Esophagus (tissue), 2 donors: ENCODE measurements around the gene CDH8. TPM values are rescaled to one million over a fixed set of nuclear protein-coding genes. Genes with fewer than 3 reads are reported as not detected.
"Not testable (repeated sequence)": the region's sequence is repeated elsewhere in the genome, so short reads cannot be mapped to it uniquely, and the experiment has no call there.

Source experiments
- H3K27ac ChIP-seq, 2 donors: one replicate each; pipeline ENCODE4 v1.5.1; 2013; ENCODE audit warnings: low read depth in 2 of 2, mild to moderate bottlenecking in 2 of 2, inconsistent platforms in 1 of 2, low read length in 1 of 2, moderate library complexity in 1 of 2
- H3K27me3 ChIP-seq, 2 donors: one replicate each; pipeline ENCODE4 v1.6.1; 2013; ENCODE audit warnings: low read length in 2 of 2, control low read depth in 1 of 2, mild to moderate bottlenecking in 1 of 2; ENCODE audit not compliant: insufficient read depth in 2 of 2, control insufficient read depth in 1 of 2
- H3K36me3 ChIP-seq, 2 donors: one replicate each; pipeline ENCODE4 v1.6.1; 2013; ENCODE audit warnings: low read length in 1 of 2; ENCODE audit not compliant: control insufficient read depth in 2 of 2, insufficient read depth in 2 of 2
- H3K4me1 ChIP-seq, 2 donors: one replicate each; pipeline ENCODE4 v1.6.1; 2013; ENCODE audit warnings: low read length in 1 of 2; ENCODE audit not compliant: control insufficient read depth in 2 of 2, insufficient read depth in 2 of 2
- H3K4me3 ChIP-seq, 2 donors: one replicate each; pipeline ENCODE4 v1.5.1; 2013; ENCODE audit warnings: low read length in 2 of 2, mild to moderate bottlenecking in 2 of 2, low read depth in 1 of 2, moderate library complexity in 1 of 2
- H3K9me3 ChIP-seq, 2 donors: one replicate each; pipeline ENCODE4 v1.6.1; 2013; ENCODE audit warnings: mild to moderate bottlenecking in 2 of 2, low read depth in 1 of 2, low read length in 1 of 2, moderate library complexity in 1 of 2; ENCODE audit not compliant: control insufficient read depth in 2 of 2, insufficient read depth in 1 of 2
- WGBS, 2 donors: extraction: QIAGEN DNeasy Blood & Tissue Kit; methylation state at CpG; one replicate each; pipeline ENCODE4 v1.1.7; 2013; 5-methylcytosine and 5-hydroxymethylcytosine counted together
- polyA plus RNA-seq, 2 donors: library from polyadenylated mRNA; stranded (reverse); fragments of 200-250 nt; gene quantifications; one replicate each; pipeline ENCODE4 v1.2.3, GENCODE V29; 2013
- donor health status: healthy with polysubstance abuse.
- donor health status: Bipolar disorder and iron deficiency.

CDH8 gene
- polyA plus RNA-seq, 2 donors, result 0.14 to 0.15 TPM

- 75 to 79% methylated on average over 3 of the region's 3 CpGs for WGBS, 2 donors
- H3K27me3 ChIP-seq, result no peaks in the 10 kb centered on the region
- H3K9me3 ChIP-seq, result peaks cover 0 to 3% of the 10 kb centered on the region in 2 donors
- H3K27ac ChIP-seq, result no peak overlapping the region
- no peaks in the 10 kb centered on the region for H3K36me3 ChIP-seq
- H3K4me3 ChIP-seq, result no peak overlapping the region
- no peaks in the 10 kb centered on the region for H3K4me1 ChIP-seq
Observed at GRCh38 chr16:61921373-61921772, 114.9 kb downstream of the CDH8 start.

GRCh38 chr16:61917865-61918826 is 118.1 kb downstream of the CDH8 start:
- not testable (repeated sequence) for H3K36me3 ChIP-seq, H3K4me3 ChIP-seq
- WGBS, 2 donors, result 70 to 74% methylated on average over 27 to 35 of the region's 37 CpGs

GRCh38 chr16:61915569-61915968 is 120.7 kb downstream of the CDH8 start:
- 92 to 94% methylated on average over 3 of the region's 3 CpGs for WGBS, 2 donors
- Histone ChIP-seq H3K9me3 (peaks cover 0 to 3% of the 10 kb centered on the region in 2 donors), H3K4me3 (no peak overlapping the region), H3K36me3 (no peaks in the 10 kb centered on the region), H3K4me1 (no peaks in the 10 kb centered on the region), H3K27ac (no peak overlapping the region), H3K27me3 (no peaks in the 10 kb centered on the region)

More at GRCh38 chr16:61917865-61918826, 118.1 kb downstream of the CDH8 start:
- not testable (repeated sequence) for H3K27ac ChIP-seq, H3K9me3 ChIP-seq, H3K27me3 ChIP-seq, H3K4me1 ChIP-seq

- WGBS, 2 donors, result 66 to 75% methylated on average over 3 of the region's 3 CpGs
- Histone ChIP-seq H3K27ac (no peak overlapping the region), H3K4me1 (no peaks in the 10 kb centered on the region), H3K36me3 (no peaks in the 10 kb centered on the region), H3K4me3 (no peak overlapping the region), H3K27me3 (no peaks in the 10 kb centered on the region), H3K9me3 (peaks cover 0 to 2% of the 10 kb centered on the region in 2 donors)
Observed at GRCh38 chr16:61909074-61909473, 127.2 kb downstream of the CDH8 start.

DNA sequence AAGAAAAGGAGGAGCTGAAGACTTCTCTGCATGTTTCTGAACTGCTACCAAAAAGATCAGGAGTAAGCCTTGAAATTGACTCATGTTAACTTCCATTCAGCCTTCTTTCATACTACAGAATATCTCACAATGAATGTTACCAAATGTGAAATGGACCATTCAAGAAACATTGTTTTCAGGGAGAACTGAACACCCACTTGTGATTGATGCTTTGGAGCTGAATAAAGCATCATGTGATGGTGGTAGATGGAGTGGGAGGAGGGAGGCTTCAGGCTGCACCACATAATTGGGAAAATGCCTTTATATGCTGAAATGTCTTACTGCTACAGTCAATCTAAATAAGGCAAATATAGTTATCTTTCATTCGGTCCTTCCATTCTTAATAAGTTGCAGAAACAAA is 127.8 kb downstream of the CDH8 start:
- H3K36me3 ChIP-seq, result no peaks in the 10 kb centered on the region
- H3K9me3 ChIP-seq, result peaks cover 0 to 2% of the 10 kb centered on the region in 2 donors
- no peak overlapping the region for H3K27ac ChIP-seq
- H3K4me3 ChIP-seq, result no peak overlapping the region
- no peaks in the 10 kb centered on the region for H3K4me1 ChIP-seq
- 80 to 85% methylated on average over 1 of the region's 1 CpG for WGBS, 2 donors
- H3K27me3 ChIP-seq, result no peaks in the 10 kb centered on the region

DNA sequence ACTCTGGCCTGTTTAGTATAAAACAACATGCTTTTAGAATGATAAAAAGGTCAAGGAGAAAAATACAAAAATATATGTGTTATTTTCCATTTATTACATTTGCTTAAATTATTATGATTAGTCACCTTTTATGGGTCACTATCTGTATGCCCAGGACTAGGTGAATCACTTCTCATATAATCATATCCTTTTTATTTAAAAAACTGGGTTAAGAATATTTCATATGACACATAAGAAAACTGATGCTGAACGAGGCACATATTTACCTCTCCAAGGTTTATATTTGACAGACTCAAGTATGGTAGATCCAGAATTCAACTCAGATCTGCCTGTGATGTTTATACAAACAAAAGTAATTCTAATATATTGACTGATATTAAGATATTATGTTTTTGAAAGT is 134.5 kb downstream of the CDH8 start:
- peaks cover 0 to 2% of the 10 kb centered on the region in 2 donors for H3K9me3 ChIP-seq
- H3K27ac ChIP-seq, result no peak overlapping the region
- H3K4me3 ChIP-seq, result no peak overlapping the region
- WGBS, 2 donors, result 60 to 73% methylated on average over 1 of the region's 1 CpG
- no peaks in the 10 kb centered on the region for H3K36me3 ChIP-seq
- H3K27me3 ChIP-seq, result no peaks in the 10 kb centered on the region
- no peaks in the 10 kb centered on the region for H3K4me1 ChIP-seq

GRCh38 chr16:61900482-61900881 is 135.8 kb downstream of the CDH8 start:
- Histone ChIP-seq H3K4me3 (no peak overlapping the region), H3K4me1 (no peaks in the 10 kb centered on the region), H3K27me3 (no peaks in the 10 kb centered on the region), H3K27ac (no peak overlapping the region), H3K9me3 (peaks cover 0 to 2% of the 10 kb centered on the region in 2 donors), H3K36me3 (no peaks in the 10 kb centered on the region)
- 65 to 82% methylated on average over 1 of the region's 1 CpG for WGBS, 2 donors

DNA sequence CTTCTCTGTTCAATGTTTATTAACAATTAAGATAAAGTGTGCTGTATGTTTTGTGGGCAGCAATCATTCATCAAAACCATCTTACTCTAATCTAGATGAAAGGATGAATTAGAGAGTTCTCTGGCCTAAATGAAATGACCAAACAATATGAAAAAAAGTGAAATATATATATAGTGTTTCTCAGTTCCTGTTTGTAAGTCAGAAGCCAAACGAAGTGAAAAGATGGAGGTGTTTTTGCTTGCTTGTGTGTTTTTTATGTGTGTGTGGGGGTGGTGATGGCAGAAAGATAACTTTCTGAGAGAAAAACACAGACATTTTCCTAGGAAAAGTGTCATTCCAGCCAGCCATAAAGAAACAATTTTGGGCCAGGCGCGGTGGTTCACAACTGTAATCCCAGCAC is 138.6 kb downstream of the CDH8 start:
- H3K4me1 ChIP-seq, result no peaks in the 10 kb centered on the region
- H3K27ac ChIP-seq, result no peak overlapping the region
- H3K4me3 ChIP-seq, result no peak overlapping the region
- H3K9me3 ChIP-seq, result no peaks in the 10 kb centered on the region
- no peaks in the 10 kb centered on the region for H3K27me3 ChIP-seq
- 63 to 79% methylated on average over 3 of the region's 3 CpGs for WGBS, 2 donors
- H3K36me3 ChIP-seq, result no peaks in the 10 kb centered on the region

GRCh38 chr16:61892531-61892930 is 143.7 kb downstream of the CDH8 start:
- H3K4me3 ChIP-seq, result no peak overlapping the region
- no peak overlapping the region for H3K27ac ChIP-seq
- H3K4me1 ChIP-seq, result no peaks in the 10 kb centered on the region
- H3K27me3 ChIP-seq, result no peaks in the 10 kb centered on the region
- no peaks in the 10 kb centered on the region for H3K9me3 ChIP-seq
- WGBS, 2 donors, result 58% methylated on average over 2 of the region's 2 CpGs
- H3K36me3 ChIP-seq, result no peaks in the 10 kb centered on the region

DNA sequence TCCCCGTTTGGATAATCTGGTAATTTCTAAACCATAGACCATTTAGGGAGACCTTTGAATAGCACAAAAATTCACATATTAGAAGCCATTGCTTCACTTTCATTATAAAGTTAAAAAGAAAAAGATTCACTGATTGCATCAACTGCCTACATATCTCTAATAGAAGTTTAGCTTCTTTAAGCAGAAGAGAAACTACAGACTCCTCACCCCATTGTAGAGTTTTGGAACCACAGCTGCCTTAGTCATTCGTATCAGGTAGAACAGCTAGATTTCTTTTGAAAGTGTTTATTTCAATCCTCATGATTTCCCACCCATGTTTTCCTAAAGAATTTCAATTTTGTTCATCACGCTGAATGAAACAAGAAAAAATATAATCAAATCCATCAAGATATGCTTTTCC is 144.8 kb downstream of the CDH8 start:
- Histone ChIP-seq H3K9me3 (no peaks in the 10 kb centered on the region), H3K4me3 (no peak overlapping the region), H3K27ac (no peak overlapping the region), H3K27me3 (no peaks in the 10 kb centered on the region), H3K4me1 (no peaks in the 10 kb centered on the region), H3K36me3 (no peaks in the 10 kb centered on the region)
- 69 to 73% methylated on average over 3 of the region's 3 CpGs for WGBS, 2 donors
